SIG-M5 (cell line): ENCODE results near the gene SALL3.

ENCODE experiments used
- DNase-seq: peaks from one replicate; lab custom pipeline; 2025; lab: John Stamatoyannopoulos, UW

Gene SALL3

DNA sequence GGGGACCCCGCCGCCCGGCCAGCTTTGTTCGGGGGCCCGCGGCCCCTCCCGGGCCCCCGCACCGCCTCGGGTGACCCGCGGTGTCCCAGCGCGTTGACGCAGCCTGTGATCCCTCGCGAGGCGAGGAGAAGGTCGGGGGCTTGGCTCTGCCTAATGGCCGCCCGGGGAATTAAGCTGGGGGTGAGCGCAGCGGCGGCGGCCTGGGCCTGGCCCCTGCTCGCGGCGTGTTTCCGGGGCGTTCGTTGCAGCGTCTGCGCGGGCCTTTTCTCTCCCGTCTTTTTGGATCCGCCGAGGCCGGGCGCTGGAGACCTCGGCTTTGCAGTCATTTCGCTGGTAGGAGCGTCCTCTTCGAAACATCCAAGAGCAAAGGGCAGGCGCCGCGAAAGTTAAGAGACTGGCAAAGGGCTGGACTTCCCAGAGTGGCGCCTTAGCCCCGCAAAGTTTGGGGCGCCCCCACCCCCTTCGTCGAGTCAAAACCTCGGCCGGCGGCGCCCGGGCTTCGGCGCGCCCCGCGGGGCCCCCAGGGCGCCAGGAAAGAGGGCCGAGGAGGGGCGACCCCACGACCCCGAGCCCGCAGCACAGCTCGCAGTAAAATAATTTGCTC, 1.3 kb downstream of the SALL3 start:
- no peak for DNase-seq

DNA sequence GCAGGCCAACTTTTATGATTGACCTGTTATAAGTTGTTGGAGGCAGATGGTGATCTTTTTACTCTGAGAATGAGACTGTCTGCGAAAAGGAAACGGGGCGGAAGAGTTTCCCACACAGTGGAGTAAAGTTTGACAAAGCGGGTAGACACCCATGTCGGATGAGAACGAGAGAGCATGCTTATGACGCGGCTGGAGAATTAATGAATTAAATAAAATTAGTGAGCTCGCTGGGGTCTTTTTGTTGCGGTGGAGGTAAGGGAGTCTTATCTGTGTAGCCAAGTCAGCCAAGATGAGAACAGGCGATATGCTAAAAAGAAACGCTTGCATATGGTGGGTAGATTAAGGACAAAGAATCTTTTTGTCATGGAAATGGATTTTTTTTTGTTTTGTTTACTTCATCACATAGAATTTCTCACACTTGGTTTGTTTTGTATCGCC, 1.8 kb downstream of the SALL3 start:
- DNase-seq: no peak

DNA sequence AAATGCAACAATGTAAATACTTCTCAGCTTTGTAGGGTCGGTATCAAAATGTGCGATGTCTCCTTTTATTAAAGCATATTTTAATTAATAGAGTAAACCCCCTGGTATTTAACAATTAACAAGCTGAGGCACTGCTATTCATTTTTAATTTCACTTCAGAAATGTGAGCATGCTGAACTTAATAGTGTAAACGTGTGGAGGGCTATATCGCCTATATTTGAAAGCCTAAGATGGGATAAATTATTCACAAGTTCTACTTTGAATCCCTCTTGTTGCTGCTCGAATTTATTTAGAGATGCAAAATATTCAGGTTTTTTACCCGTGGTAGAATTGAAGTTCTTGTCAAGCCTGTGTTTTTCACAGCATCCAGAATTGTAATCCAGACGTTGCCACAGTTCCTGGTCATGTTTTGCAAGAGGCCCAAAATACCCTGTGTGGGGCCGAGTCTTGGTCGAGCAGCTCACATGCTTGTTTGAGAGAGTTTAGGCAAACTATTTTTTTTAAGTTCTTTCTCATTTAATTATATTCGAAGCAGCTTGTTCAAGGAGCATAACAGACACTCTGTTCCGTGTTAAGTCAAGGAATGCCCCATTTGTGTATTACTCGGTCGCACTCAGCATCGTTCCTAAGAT, 2.5 kb downstream of the SALL3 start:
- no peak for DNase-seq

DNA sequence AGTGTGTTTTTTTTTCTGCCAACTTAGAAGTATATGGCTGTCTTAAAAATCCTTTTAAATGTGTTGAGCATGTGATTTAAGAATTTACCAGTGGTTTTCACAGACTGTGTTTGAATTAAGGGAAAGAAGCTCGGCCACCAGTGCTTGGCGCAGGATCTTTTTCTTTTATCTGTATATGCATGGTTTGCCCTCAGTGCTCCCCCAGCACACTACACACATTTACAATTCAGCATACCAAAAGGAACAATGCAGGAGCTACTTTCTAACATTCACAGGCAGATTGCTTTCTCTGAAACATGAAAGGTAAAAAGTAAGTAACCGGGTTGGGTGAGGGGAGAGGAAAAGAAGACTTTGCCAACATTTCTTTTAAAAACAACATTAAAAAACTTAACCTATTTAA, 3.9 kb downstream of the SALL3 start:
- DNase-seq: no peak

DNA sequence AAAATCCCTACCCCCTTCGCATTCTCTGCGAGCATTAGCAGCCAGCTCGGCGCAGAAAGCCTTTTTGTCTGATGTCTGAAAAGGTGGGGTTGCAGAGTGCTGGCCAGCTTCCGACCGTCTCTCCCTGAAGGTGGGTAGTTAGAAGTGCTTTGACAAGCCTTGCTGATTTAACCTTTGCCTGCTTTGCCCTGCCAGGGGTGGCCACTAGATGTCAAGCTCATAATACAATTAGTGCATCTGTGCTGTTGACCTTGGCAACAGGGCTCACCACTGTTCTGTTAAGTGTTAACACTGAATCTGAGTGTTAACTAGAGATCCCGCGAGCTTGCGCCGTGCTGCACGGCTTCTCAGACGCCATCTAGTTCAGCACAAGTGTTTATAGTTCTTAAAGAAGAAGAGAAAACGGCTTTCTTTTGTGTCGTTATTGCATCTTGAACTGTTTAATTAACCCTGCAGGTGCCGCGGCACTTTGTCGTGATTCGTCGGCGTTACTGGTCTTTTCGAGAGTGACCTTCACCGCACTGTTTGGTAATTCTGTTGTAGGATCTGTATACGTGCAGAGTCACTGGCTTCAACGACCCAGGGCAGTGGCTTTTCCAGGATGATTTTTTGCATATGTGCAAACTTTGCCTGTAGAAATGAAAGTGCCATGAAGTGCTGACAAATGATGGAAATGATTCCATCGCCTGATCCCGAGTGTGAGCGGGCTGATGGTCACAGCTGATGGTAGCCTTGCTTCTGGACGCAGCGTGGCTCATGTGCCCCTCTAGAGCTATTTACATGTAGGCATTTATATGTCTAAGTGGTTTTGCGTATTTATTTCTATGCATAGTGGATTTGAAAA, 5.5 kb downstream of the SALL3 start:
- no peak for DNase-seq

DNA sequence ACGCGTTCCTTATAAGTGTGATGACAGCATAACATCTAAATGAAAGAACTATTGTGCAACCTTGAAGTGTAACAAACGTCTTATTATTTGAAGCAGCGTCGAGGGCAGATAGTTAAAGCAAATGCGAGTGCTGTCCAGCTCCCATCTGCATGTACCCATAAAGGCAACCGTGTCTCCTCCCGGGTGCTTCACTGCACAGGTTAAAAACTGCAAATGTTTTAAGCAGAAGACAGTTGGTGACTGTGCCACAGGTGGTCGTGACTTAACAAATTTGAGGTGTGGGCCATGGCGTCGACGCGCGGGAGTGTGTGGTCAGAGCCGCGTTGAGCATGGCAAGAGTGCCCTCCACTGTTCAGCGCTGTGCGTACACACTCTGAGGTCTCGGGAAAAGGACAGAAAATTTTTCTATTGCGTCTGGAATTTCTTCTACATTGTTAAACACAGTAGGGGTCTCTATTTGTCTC, 6.4 kb downstream of the SALL3 start:
- no peak for DNase-seq

DNA sequence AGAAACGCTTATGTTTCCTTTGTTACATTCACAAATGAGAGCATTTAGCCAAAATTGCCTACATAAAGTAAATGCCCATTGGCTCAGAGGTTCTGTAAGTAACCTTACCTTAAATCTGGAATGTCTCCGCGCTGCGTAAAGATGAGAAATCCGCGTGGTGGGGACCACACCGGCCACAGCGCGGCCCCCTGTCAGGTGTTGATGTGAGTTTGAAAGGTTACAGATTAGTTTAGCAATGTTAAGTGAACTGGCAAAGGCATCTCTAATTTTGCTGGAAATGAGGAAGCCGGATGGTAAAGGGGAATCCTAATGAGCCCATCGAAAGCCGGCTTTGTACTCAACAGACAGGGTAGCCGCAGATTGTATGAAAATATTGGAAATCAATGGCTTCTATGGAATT, 11.8 kb downstream of the SALL3 start:
- no peak for DNase-seq

DNA sequence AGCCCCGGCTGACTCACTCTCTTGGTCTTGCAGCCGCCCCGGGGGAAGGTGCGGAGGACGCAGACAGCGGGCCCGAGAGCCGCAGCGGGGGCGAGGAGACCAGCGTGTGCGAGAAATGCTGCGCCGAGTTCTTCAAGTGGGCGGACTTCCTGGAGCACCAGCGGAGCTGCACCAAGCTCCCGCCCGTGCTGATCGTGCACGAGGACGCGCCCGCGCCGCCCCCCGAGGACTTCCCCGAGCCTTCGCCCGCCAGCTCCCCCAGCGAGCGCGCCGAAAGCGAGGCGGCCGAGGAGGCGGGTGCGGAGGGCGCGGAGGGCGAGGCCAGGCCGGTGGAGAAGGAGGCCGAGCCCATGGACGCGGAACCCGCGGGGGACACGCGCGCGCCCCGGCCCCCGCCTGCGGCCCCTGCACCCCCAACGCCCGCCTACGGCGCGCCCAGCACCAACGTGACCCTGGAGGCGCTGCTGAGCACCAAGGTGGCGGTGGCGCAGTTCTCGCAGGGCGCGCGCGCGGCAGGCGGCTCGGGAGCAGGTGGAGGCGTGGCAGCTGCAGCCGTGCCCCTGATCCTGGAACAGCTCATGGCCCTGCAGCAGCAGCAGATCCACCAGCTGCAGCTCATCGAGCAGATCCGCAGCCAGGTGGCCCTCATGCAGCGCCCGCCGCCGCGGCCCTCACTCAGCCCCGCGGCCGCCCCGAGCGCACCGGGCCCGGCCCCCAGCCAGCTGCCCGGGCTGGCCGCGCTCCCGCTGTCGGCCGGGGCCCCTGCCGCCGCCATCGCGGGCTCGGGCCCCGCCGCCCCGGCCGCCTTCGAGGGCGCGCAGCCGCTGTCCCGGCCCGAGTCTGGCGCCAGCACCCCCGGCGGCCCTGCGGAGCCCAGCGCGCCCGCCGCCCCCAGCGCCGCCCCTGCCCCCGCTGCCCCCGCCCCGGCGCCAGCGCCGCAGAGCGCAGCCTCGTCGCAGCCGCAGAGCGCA, 12.7 kb downstream of the SALL3 start:
- no peak for DNase-seq

DNA sequence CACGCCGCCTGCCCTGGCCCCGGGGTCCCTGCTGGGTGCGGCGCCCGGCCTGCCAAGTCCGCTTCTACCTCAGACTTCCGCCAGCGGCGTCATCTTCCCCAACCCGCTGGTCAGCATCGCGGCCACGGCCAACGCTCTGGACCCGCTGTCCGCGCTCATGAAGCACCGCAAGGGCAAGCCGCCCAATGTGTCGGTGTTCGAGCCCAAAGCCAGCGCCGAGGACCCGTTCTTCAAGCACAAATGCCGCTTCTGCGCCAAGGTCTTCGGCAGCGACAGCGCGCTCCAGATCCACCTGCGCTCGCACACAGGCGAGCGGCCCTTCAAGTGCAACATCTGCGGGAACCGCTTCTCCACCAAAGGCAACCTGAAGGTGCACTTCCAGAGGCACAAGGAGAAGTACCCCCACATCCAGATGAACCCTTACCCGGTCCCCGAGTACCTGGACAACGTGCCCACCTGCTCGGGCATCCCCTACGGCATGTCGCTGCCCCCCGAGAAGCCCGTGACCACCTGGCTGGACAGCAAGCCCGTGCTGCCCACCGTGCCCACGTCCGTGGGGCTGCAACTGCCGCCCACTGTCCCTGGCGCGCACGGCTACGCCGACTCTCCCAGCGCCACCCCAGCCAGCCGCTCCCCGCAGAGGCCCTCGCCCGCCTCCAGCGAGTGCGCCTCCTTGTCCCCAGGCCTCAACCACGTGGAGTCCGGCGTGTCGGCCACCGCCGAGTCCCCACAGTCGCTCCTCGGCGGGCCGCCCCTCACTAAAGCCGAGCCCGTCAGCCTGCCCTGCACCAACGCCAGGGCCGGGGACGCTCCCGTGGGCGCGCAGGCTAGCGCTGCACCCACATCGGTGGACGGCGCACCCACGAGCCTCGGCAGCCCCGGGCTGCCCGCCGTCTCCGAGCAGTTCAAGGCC, 13.7 kb downstream of the SALL3 start:
- DNase-seq: no peak

DNA sequence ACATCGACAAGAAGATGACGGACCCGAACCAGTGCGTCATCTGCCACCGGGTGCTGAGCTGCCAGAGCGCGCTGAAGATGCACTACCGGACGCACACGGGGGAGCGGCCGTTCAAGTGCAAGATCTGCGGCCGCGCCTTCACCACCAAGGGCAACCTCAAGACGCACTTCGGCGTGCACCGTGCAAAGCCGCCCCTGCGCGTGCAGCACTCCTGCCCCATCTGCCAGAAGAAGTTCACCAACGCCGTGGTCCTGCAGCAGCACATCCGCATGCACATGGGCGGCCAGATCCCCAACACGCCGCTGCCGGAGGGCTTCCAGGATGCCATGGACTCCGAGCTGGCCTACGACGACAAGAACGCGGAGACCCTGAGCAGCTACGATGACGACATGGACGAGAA, 14.4 kb downstream of the SALL3 start:
- no peak for DNase-seq

DNA sequence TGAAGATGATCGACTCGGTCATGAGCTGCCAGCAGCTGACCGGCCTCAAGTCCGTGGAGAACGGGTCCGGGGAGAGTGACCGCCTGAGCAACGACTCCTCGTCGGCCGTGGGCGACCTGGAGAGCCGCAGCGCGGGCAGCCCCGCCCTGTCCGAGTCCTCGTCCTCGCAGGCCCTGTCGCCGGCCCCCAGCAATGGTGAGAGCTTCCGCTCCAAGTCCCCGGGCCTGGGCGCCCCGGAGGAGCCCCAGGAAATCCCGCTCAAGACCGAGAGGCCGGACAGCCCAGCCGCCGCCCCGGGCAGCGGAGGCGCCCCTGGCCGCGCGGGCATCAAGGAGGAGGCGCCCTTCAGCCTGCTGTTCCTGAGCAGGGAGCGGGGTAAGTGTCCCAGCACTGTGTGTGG, 14.9 kb downstream of the SALL3 start:
- no peak for DNase-seq

DNA sequence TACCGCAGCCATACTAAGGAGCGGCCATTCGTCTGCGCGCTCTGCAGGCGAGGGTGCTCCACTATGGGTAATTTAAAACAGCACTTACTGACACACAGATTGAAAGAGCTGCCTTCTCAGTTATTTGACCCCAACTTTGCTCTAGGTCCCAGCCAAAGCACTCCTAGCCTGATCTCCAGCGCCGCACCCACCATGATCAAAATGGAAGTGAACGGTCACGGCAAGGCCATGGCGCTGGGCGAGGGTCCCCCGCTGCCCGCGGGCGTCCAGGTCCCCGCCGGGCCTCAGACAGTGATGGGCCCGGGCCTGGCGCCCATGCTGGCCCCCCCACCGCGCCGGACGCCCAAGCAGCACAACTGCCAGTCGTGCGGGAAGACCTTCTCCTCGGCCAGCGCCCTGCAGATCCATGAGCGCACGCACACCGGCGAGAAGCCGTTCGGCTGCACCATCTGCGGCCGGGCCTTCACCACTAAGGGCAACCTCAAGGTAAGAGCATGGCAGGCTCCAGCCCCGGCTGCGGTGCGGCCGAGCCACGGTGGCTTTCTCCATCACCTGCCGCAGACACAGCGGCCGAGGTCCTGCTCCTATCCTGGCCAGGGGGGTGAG, 15.5 kb downstream of the SALL3 start:
- DNase-seq: no peak

DNA sequence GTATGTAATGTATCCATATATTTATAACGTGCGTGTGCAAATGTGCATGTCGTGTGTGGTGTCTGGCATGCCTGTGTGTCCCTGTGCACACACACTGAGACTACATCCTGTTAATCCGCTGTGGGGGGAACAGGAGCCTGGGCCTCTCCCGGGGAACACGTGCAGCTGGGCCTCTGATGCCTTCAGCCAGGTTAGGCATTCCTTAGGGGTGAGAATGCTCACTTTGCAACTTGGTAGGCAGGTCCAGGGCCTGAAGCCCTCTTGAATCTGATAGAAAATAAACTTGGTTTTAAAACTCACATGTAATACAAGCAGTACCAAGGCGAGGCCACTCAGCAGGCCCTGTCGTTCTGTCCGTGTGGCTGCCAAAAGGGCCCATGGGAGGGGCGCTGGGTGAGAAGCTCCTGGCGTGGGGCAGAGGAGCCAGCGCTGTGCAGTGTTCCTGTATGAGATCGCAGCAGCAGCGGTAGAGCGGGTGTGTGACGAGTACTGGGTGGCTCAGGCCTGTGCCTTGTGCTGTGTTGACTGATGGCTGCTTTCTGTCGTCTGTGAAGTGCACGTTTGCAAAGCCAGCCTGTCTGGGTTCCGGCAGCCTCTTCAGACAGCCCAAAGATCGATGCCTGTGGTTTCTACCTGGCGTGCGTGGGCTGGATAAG, 16.2 kb downstream of the SALL3 start:
- no peak for DNase-seq

DNA sequence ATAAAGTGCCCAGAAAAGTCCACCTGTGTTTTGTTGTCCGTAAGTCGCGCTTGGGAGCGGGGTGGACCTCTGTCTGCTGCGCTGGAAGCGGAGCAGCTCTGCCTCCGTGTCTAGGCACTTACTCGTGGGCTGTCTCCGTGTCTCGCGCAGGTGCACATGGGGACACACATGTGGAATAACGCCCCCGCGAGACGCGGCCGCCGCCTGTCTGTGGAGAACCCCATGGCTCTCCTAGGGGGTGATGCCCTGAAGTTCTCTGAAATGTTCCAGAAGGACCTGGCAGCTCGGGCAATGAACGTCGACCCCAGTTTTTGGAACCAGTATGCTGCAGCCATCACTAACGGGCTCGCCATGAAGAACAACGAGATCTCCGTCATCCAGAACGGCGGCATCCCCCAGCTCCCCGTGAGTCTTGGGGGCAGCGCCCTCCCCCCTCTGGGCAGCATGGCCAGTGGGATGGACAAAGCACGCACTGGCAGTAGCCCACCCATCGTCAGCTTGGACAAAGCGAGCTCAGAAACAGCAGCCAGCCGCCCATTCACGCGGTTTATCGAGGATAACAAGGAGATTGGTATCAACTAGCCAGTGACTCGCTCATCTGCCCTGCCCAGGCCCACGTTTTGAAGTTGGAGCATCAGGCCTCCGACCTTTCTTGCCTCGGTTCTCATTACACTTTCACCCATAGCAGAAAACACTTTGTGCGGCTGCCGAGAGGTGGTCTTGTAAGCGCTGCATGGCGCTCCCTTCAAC, 17.3 kb downstream of the SALL3 start:
- DNase-seq: no peak

DNA sequence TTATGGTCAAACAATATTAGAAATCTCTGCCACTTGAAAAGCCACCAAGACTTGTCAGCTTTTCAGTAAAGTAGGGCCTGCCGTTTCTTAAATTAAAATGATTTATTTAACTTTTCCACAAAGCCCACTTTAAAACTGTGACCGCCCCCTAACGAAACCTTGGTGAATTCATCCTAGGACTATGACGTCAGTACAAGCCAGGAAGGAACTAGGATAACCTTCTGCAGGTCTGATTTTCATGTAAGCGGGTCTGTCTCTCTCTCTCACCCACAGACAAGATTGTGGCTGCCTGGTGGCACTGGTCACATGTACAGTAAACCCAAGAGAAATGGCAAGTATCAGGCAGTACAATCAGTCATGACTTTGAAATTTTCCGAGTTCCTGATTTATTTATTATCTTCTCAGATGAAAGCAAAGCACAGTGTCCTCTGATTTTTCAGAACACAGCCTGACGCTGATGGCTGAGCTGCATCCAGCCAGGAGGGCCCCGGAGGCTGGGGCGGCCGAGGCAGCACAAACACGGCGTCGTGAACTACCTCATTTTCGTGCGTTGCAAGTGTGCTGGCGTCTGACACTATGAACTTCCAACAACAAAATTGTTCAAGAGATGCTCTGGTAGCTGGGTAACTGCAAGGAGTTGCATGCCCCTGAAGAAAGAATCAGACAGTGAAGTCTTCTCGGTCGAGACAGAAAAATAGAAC, 18.9 kb downstream of the SALL3 start:
- DNase-seq: no peak

DNA sequence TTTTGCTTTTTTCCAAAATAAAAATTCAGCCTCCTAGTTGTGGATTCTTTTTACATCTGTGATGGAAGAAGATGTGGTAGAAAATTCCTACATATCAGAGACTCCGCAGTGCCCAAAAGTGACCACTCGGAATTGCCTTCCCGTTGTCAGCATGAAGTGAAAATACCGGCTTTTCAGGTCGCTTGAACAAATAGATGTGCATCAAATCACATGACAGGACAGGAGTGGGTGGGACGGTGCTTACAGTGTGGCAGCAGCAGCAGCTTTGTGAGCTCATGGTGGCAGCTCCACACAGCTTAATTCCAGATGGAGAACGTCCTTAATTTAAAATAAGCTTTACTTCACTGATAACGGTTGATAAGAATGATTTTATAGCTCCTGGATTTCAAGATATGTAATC, 20.3 kb downstream of the SALL3 start:
- DNase-seq: no peak

DNA sequence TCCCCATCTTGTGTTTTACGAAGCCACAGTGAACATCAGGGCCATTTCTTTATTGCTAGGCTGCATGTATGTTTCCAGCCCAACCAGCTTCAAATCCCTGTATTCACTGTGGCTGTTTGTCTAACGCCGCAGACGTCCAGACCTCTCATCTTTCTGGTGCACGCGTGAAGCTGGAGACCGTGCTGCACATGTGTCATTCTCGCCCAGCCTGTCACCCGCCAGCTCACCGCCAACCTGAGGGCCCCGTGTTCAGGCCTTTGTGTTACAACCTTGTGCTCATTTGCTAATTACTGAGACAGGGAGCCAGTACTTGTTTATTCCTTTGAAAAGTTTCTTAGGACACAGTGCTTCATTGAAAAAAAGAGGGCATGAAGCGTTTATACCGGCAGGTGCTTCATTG, 21.4 kb downstream of the SALL3 start:
- no peak for DNase-seq

DNA sequence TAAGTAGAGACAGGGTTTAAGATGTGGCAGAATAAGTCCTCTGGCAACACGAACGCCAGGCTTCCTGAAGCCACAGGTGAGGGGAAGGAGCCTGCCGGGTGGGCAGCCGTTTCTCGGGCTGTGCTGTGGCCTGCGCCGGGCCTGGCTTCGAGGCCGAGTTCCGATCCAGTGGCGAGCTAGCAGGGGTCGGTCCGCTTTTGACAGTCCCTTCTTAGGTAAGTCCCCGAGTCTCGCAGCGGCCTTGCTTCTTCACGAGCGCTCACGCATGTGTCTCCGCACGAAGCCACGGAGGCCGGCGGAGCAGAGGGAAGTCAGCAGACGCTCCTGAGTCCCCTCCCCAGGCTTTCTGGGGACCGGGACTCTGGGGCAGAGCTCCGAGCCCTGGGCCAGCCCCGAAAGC, 26.0 kb downstream of the SALL3 start:
- no peak for DNase-seq
